GM23338 (cell line): ENCODE data around the gene HUS1. TPM values are rescaled to one million over a fixed set of nuclear protein-coding genes. Genes with fewer than 3 reads are reported as not detected.

Source experiments
- ATAC-seq: fragments of 200-7000 bp; cut with Tn5 transposase; 3 replicates; pipeline ENCODE4 v1.9.1; 2020
- DNase-seq: peaks from one replicate; pipeline ENCODE4 v3.0.0-alpha.2; 2015; ENCODE audit warnings: low spot score
- H2AFZ ChIP-seq: fragments of 200-600 bp; sonication (generic); 2 replicates; pipeline ENCODE4 v1.8.0; 2016; ENCODE audit warnings: antibody characterized with exemption, mild to moderate bottlenecking, moderate library complexity
- H3F3A ChIP-seq: fragments of 200-600 bp; sonication (generic); replicated peaks from 2 replicates; pipeline ENCODE4 v1.8.0; 2017; ENCODE audit warnings: antibody characterized with exemption, mixed run types, low read depth
- H3K27ac ChIP-seq: fragments of 200-600 bp; sonication (generic); 2 replicates; pipeline ENCODE4 v1.6.1; 2016; ENCODE audit warnings: low read depth
- H3K27me3 ChIP-seq: fragments of 200-600 bp; sonication (generic); 2 replicates; pipeline ENCODE4 v1.8.0; 2016; ENCODE audit warnings: mild to moderate bottlenecking, mixed run types, moderate library complexity; ENCODE audit not compliant: insufficient read depth
- H3K36me3 ChIP-seq: fragments of 200-600 bp; sonication (generic); 2 replicates; pipeline ENCODE4 v1.8.0; 2016; ENCODE audit warnings: mild to moderate bottlenecking; ENCODE audit not compliant: insufficient read depth
- H3K4me1 ChIP-seq: fragments of 200-600 bp; sonication (generic); 2 replicates; pipeline ENCODE4 v1.8.0; 2016; ENCODE audit warnings: mild to moderate bottlenecking, moderate library complexity; ENCODE audit not compliant: insufficient read depth
- H3K4me2 ChIP-seq: fragments of 200-600 bp; sonication (generic); 2 replicates; pipeline ENCODE4 v1.7.1; 2017; ENCODE audit warnings: mixed run types
- H3K4me3 ChIP-seq: fragments of 200-600 bp; sonication (generic); 2 replicates; pipeline ENCODE4 v1.6.1; 2016; ENCODE audit warnings: mixed run types
- H3K79me2 ChIP-seq: fragments of 200-600 bp; sonication (generic); replicated peaks from 2 replicates; pipeline ENCODE4 v1.8.0; 2017; ENCODE audit warnings: mild to moderate bottlenecking; ENCODE audit not compliant: insufficient read depth
- H3K9me2 ChIP-seq: fragments of 200-600 bp; sonication (generic); 2 replicates; pipeline ENCODE4 v1.8.0; 2017; ENCODE audit not compliant: insufficient read depth
- H4K20me1 ChIP-seq: fragments of 200-600 bp; sonication (generic); replicated peaks from 2 replicates; pipeline ENCODE4 v1.8.0; 2017; ENCODE audit warnings: mild to moderate bottlenecking; ENCODE audit not compliant: insufficient read depth
- H3K27ac Mint-ChIP-seq: 2 replicates; pipeline ENCODE4 v1.8.0; 2020; ENCODE audit warnings: inconsistent platforms, mild to moderate bottlenecking, moderate library complexity, mixed read lengths
- H3K27me3 Mint-ChIP-seq: 3 replicates; pipeline ENCODE4 v1.8.0; 2022; ENCODE audit warnings: low read depth, mild to moderate bottlenecking, moderate library complexity, mixed read lengths, inconsistent platforms; ENCODE audit not compliant: insufficient read depth, poor library complexity
- H3K36me3 Mint-ChIP-seq: 3 replicates; pipeline ENCODE4 v1.8.0; 2021; ENCODE audit warnings: low read depth, mild to moderate bottlenecking, inconsistent platforms, moderate library complexity, mixed read lengths
- H3K4me1 Mint-ChIP-seq: 3 replicates; pipeline ENCODE4 v1.8.0; 2020; ENCODE audit warnings: mild to moderate bottlenecking, inconsistent platforms, mixed read lengths
- H3K4me3 Mint-ChIP-seq: 3 replicates; pipeline ENCODE4 v1.8.0; 2021; ENCODE audit warnings: moderate library complexity, mild to moderate bottlenecking, inconsistent platforms, mixed read lengths
- H3K9me3 Mint-ChIP-seq: 3 replicates; pipeline ENCODE4 v1.8.0; 2020; ENCODE audit warnings: moderate library complexity, mild to moderate bottlenecking, inconsistent platforms, mixed read lengths
- ETS1 ChIP-seq: IDR thresholded peaks from 2 replicates; pipeline ENCODE4 v1.6.1; 2016; ENCODE audit warnings: antibody characterized with exemption
- EZH2phosphoT487 ChIP-seq: fragments of 200-600 bp; sonication (generic); IDR thresholded peaks from one replicate; pipeline ENCODE4 v1.8.1; 2018; ENCODE audit warnings: antibody characterized with exemption; ENCODE audit not compliant: unreplicated experiment
- POLR2AphosphoS5 ChIP-seq: IDR thresholded peaks from 2 replicates; pipeline ENCODE4 v1.6.1; 2016; ENCODE audit warnings: antibody characterized with exemption, low read depth
- REST ChIP-seq: IDR thresholded peaks from one replicate; pipeline ENCODE4 v1.6.1; 2018; ENCODE audit warnings: antibody characterized with exemption; ENCODE audit not compliant: unreplicated experiment
- ZNF331 ChIP-seq: fragments of 250-450 bp; sonication (Bioruptor Pico); IDR thresholded peaks from 2 replicates; pipeline ENCODE4 v1.5.0; 2020; ENCODE audit warnings: low read depth, mild to moderate bottlenecking, moderate library complexity
- polyA plus RNA-seq: library from polyadenylated mRNA; unstranded; fragments of >200 nt; fragmentation: Nextera tagmentation; extraction: Ambion mirVana; gene quantifications from 2 replicates; pipeline ENCODE4 v1.2.1, GENCODE V29; 2016
- total RNA-seq: library from RNA; depleted of rRNA; stranded (reverse); fragments of >200 nt; shearing (Covaris generic); gene quantifications from 2 replicates; pipeline ENCODE4 v1.2.3, GENCODE V29; 2014
- TF ChIP-seq, protein P1 (sequence below), 2 experiments: fragments of 200-600 bp in 1 of 2; sonication (generic) in 1 of 2; conservative IDR thresholded peaks; 2 replicates each; pipeline versions ENCODE4 v1.5.1 to v1.6.1; 2016 to 2017; ENCODE audit warnings: antibody characterized with exemption in 2 of 2, low read depth in 2 of 2, mild to moderate bottlenecking in 2 of 2, moderate library complexity in 1 of 2

Gene HUS1
- total and polyA plus RNA-seq, 2 experiments from 2014 or later = 14.9 to 29.7 TPM

GRCh38 chr7:48025624-48026023 is 46.2 kb upstream of the HUS1 start:
- Histone ChIP-seq H2AFZ (no peak overlapping the region), H3K36me3 (no peaks in the 10 kb centered on the region), H3K4me2 (no peak overlapping the region), H3K4me1 (no peaks in the 10 kb centered on the region), H3K27me3 (no peaks in the 10 kb centered on the region), H3F3A (no peaks in the 10 kb centered on the region), H3K79me2 (no peaks in the 10 kb centered on the region), H3K27ac (no peak overlapping the region), H3K4me3 (no peak overlapping the region), H4K20me1 (no peaks in the 10 kb centered on the region), H3K9me2 (no peaks in the 10 kb centered on the region)
- Mint-ChIP-seq H3K27ac (no peak overlapping the region), H3K27me3 (no peaks in the 10 kb centered on the region), H3K9me3 (no peaks in the 10 kb centered on the region; the same call in 2 of the 3 replicates), H3K36me3 (no peaks in the 10 kb centered on the region), H3K4me3 (no peak overlapping the region), H3K4me1 (no peaks in the 10 kb centered on the region)
- DNase-seq (no peak), ATAC-seq (no peak)
- TF ChIP-seq POLR2AphosphoS5 (no peak), REST (no peak), ETS1 (no peak), ZNF331 (CRISPR knock-in tag) (no peak)
- TF ChIP-seq, protein P1, sequence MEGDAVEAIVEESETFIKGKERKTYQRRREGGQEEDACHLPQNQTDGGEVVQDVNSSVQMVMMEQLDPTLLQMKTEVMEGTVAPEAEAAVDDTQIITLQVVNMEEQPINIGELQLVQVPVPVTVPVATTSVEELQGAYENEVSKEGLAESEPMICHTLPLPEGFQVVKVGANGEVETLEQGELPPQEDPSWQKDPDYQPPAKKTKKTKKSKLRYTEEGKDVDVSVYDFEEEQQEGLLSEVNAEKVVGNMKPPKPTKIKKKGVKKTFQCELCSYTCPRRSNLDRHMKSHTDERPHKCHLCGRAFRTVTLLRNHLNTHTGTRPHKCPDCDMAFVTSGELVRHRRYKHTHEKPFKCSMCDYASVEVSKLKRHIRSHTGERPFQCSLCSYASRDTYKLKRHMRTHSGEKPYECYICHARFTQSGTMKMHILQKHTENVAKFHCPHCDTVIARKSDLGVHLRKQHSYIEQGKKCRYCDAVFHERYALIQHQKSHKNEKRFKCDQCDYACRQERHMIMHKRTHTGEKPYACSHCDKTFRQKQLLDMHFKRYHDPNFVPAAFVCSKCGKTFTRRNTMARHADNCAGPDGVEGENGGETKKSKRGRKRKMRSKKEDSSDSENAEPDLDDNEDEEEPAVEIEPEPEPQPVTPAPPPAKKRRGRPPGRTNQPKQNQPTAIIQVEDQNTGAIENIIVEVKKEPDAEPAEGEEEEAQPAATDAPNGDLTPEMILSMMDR (conservative IDR thresholded peaks at IDR 0.05; ENCODE audit: low read depth in 2 of 2) = no peak

DNA sequence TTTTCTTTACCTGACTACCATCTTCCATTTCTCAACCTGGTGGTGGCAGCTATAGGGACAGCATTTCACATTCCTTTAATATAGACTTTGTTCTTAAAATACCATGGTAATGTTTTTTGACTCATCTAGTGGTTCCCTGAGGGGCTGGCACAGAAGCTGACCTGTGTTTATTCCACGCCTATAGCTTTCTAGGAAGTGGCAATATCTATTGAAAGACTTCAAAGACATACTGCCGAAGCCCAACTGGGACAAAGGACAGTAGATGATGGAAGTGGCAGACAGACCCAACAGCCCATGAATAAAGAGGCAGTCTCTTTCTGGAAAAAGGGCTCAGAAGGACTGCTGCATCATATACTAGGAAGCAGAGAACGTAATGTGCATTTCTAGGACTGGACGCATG is 38.3 kb upstream of the HUS1 start:
- no peak for TF ChIP-seq ZNF331 (CRISPR knock-in tag)
- no peak for TF ChIP-seq EZH2phosphoT487
- Histone ChIP-seq H2AFZ (no peak overlapping the region), H3K4me3 (no peak overlapping the region), H3K79me2 (no peaks in the 10 kb centered on the region), H3K4me1 (no peaks in the 10 kb centered on the region), H3K36me3 (no peaks in the 10 kb centered on the region), H3K9me2 (no peaks in the 10 kb centered on the region; the same call in 1 of the 2 replicates), H3K4me2 (no peak overlapping the region), H3K27me3 (no peaks in the 10 kb centered on the region), H3K27ac (no peak overlapping the region), H3F3A (no peaks in the 10 kb centered on the region), H4K20me1 (no peaks in the 10 kb centered on the region)
- Mint-ChIP-seq H3K27ac (no peak overlapping the region), H3K27me3 (no peaks in the 10 kb centered on the region), H3K4me3 (no peak overlapping the region), H3K9me3 (no peaks in the 10 kb centered on the region; the same call in 2 of the 3 replicates), H3K36me3 (no peaks in the 10 kb centered on the region; the same call in 2 of the 3 replicates), H3K4me1 (no peaks in the 10 kb centered on the region)
- DNase-seq (no peak), ATAC-seq (no peak)
